NB4 (cell line): ENCODE results near the gene MARS1.
A peak's percentile ranks its signal among the peaks of the same experiment; 100 is the strongest.

Experiments used
- DNase-seq: peaks from one replicate; pipeline ENCODE4 v3.0.0; 2010; ENCODE audit warnings: low read depth
- H3K4me3 ChIP-seq: one replicate; pipeline ENCODE4 v1.5.1; 2011; ENCODE audit warnings: mild to moderate bottlenecking, low read depth, low read length, moderate library complexity
- CTCF ChIP-seq: IDR thresholded peaks from one replicate; pipeline ENCODE4 v1.5.1; 2012; ENCODE audit warnings: low read depth, low read length
- MYC ChIP-seq: IDR thresholded peaks from 2 replicates; pipeline ENCODE4 v1.6.1; 2011; ENCODE audit warnings: low read depth, low read length
- POLR2A ChIP-seq: IDR thresholded peaks from 2 replicates; pipeline ENCODE4 v1.6.1; 2011; ENCODE audit warnings: mild to moderate bottlenecking; ENCODE audit not compliant: insufficient read length; ENCODE audit errors: extremely low read depth
- TF ChIP-seq, protein P1 (sequence below): IDR thresholded peaks from 2 replicates; pipeline ENCODE4 v1.6.1; 2011; ENCODE audit warnings: low read depth, low read length

The MARS1 gene

DNA sequence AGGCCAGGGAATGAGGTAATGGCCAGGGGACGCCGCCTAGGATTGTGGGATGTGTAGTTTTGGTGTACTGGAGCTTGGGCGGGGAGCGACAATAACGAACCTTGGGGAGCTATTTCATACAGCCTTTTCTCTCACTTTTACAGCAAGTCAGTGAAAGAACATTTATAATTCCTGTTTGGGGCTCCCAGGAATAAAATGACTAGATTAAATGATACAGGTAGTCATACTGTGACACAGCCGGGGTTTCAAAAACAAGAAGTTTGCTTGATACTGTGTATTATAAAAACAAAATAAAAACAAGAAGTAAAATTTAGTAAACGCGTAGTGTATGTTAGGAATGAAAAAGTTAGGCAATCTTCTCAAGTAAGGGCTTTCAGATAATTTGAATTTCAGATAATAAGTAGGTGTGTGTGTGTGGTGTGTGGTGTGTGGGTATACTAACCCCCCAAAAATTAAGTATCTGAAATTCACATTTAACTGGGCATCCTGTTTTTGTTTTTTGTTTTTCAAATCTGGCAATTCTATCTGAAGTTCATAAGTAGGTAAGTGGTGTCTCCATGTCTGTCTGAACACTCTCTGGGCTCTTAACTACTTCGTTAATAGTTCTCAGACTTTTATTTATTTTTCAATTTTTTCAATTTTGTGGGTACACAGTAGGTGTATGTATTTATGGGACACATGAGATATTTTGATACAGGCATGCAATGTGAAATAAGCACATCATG, 59.6 kb downstream of the MARS1 start:
- peak overlapping the region; percentile 83 for H3K4me3 ChIP-seq
- no peak for DNase-seq
- TF ChIP-seq, protein P1, sequence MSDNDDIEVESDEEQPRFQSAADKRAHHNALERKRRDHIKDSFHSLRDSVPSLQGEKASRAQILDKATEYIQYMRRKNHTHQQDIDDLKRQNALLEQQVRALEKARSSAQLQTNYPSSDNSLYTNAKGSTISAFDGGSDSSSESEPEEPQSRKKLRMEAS = no peak
- TF ChIP-seq MYC (no peak), POLR2A (no peak), CTCF (no peak)

- TF ChIP-seq MYC (no peak), CTCF (no peak), POLR2A (no peak)
- TF ChIP-seq, protein P1 = no peak
- no peak overlapping the region for H3K4me3 ChIP-seq
- no peak for DNase-seq
Measured at GRCh38 chr12:57548013-57548315, 60.1 kb downstream of the MARS1 start.

DNA sequence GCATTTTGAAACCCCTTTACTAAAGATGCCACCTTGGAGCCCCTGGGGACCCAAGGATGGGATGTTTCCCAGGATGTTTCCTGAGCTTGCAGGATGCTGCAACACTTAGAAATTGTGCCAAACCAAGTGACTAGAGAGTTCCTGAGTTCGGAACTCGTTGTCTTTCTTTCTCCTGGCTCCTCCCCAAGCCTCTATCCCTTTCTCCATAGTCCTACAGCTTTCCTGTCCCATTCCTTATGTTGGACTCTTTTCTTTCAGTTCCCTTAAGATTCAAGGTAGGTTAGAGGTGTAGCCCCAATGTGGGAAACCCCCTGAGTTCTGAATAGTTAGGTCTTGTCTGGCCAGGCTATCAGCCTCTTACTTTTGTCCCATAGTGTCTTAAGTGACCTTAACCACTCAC, 60.6 kb downstream of the MARS1 start:
- TF ChIP-seq MYC (no peak), POLR2A (no peak), CTCF (no peak)
- TF ChIP-seq, protein P1 = no peak

GRCh38 chr12:57549203-57549908, 61.5 kb downstream of the MARS1 start:
- no peak overlapping the region for H3K4me3 ChIP-seq
- no peak for DNase-seq
- TF ChIP-seq, protein P1 = no peak
- TF ChIP-seq POLR2A (no peak), MYC (no peak), CTCF (no peak)

More for the DNA sequence above, 60.6 kb downstream of the MARS1 start:
- DNase-seq = no peak
- H3K4me3 ChIP-seq = no peak overlapping the region

- TF ChIP-seq MYC = no peak
- TF ChIP-seq CTCF = no peak
- TF ChIP-seq POLR2A = no peak
- TF ChIP-seq, protein P1 = no peak
- no peak within 1 kb of the TSS for H3K4me3 ChIP-seq
- DNase-seq = no peak
Measured at GRCh38 chr12:57549909-57550640, 62.2 kb downstream of the MARS1 start, which contains the start of gene KIF5A. Gene KIF5A, plus strand, starts transcription at chr12:57550044. Its CDS starts 228 bp downstream, at chr12:57550272.
